Measurements from ENCODE around the gene PAX6.

DNA sequence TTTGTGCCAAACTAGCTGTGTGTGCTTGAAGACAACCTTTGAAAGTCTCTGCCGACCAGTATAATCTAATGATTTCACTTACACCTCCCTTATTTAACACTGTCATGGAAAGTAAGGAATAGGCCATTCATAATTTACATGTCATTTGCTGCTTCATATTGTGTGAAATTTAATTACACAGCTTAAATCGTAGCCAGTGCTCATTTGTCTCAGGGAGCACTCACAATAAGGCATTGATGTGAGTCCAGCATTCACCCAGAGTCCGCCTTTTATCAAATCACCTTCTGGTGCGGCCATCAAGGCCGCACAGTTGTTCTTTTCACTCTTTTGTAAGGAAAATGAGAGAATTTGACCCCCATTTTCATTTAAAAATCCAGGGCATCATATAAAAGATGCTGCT lies 46.9 kb downstream of the PAX6 start:
- TF ChIP-seq, protein P1, sequence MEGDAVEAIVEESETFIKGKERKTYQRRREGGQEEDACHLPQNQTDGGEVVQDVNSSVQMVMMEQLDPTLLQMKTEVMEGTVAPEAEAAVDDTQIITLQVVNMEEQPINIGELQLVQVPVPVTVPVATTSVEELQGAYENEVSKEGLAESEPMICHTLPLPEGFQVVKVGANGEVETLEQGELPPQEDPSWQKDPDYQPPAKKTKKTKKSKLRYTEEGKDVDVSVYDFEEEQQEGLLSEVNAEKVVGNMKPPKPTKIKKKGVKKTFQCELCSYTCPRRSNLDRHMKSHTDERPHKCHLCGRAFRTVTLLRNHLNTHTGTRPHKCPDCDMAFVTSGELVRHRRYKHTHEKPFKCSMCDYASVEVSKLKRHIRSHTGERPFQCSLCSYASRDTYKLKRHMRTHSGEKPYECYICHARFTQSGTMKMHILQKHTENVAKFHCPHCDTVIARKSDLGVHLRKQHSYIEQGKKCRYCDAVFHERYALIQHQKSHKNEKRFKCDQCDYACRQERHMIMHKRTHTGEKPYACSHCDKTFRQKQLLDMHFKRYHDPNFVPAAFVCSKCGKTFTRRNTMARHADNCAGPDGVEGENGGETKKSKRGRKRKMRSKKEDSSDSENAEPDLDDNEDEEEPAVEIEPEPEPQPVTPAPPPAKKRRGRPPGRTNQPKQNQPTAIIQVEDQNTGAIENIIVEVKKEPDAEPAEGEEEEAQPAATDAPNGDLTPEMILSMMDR (IDR thresholded peaks at IDR 0.05; ENCODE audit: insufficient read depth, low read length): no peak
- TF ChIP-seq, protein P2, sequence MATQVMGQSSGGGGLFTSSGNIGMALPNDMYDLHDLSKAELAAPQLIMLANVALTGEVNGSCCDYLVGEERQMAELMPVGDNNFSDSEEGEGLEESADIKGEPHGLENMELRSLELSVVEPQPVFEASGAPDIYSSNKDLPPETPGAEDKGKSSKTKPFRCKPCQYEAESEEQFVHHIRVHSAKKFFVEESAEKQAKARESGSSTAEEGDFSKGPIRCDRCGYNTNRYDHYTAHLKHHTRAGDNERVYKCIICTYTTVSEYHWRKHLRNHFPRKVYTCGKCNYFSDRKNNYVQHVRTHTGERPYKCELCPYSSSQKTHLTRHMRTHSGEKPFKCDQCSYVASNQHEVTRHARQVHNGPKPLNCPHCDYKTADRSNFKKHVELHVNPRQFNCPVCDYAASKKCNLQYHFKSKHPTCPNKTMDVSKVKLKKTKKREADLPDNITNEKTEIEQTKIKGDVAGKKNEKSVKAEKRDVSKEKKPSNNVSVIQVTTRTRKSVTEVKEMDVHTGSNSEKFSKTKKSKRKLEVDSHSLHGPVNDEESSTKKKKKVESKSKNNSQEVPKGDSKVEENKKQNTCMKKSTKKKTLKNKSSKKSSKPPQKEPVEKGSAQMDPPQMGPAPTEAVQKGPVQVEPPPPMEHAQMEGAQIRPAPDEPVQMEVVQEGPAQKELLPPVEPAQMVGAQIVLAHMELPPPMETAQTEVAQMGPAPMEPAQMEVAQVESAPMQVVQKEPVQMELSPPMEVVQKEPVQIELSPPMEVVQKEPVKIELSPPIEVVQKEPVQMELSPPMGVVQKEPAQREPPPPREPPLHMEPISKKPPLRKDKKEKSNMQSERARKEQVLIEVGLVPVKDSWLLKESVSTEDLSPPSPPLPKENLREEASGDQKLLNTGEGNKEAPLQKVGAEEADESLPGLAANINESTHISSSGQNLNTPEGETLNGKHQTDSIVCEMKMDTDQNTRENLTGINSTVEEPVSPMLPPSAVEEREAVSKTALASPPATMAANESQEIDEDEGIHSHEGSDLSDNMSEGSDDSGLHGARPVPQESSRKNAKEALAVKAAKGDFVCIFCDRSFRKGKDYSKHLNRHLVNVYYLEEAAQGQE (IDR thresholded peaks at IDR 0.05; ENCODE audit: insufficient replicate concordance, low read depth): no peak
- TF ChIP-seq POLR2AphosphoS5 (IDR thresholded peaks at IDR 0.05; ENCODE audit: low read depth) (no peak), SPI1 (IDR thresholded peaks at IDR 0.05; ENCODE audit: borderline replicate concordance, low read depth) (no peak)

Data from HL-60 (cell line).